ENCODE data around the gene RNU1-1. TPM values are rescaled to one million over a fixed set of nuclear protein-coding genes. Genes with fewer than 3 reads are reported as not detected.
"Not testable (repeated sequence)": the region's sequence is repeated elsewhere in the genome, so short reads cannot be mapped to it uniquely, and the experiment has no call there.

RNU1-1 gene
- total RNA-seq, 1 experiment from 2014 or later: 1,678 TPM

DNA sequence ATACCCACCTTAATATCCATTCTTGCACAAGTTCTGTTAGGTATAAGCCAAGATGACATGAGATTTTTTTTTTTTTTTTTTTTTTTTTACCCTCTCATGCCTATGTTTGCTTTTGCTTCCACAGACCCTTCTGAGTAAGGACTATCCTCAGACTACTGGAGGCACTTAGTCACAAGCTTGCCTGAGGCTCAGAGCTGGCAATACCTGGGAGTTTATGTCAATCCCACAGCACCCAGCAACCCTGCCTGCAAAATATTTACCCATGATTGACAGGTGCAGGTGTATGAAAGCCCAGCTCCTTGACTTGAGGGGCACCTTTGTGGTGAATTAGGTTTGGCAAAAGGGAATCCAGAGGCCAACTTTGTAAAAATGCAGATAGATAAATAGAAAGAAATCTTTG lies 11.7 kb upstream of the RNU1-1 start:
- BruUV-seq (replicated peaks); H3K4me1 Mint-ChIP-seq (ENCODE audit: low read depth, unreplicated experiment): not testable (repeated sequence)

DNA sequence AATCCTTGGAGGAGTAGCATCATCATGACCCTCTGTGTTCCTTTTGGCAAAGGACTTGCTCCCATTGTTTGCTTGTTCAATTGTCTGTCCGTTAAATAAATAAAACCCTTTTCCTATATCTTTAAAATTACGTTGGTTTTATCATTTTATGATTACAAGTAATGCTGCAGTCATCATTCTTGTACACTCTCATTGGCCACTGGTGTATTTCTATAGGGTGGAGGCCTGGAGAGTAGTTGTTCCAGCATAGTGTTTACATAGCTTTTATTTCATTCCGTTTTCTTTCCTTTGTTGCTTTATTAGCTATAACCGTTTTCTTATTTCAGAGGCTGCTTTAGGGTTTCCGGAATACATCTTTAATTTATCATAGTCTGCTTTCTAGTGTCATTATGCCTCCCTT lies 7.6 kb upstream of the RNU1-1 start:
- intact Hi-C loops (cut with micrococcal nuclease; ENCODE audit: unreplicated experiment); H3K36me3 Mint-ChIP-seq (ENCODE audit: insufficient read depth, unreplicated experiment); H3K27ac Mint-ChIP-seq (ENCODE audit: unreplicated experiment); CTCF ChIA-PET; BruUV-seq (replicated peaks); H3K9me3 Mint-ChIP-seq (ENCODE audit: low read depth, unreplicated experiment); DNase-seq; H3K4me3 Mint-ChIP-seq (ENCODE audit: low read depth, unreplicated experiment); H3K4me1 Mint-ChIP-seq (ENCODE audit: low read depth, unreplicated experiment): not testable (repeated sequence)
- peaks cover 63% of the 10 kb centered on the region for H3K27me3 Mint-ChIP-seq (ENCODE audit: unreplicated experiment)

More for the DNA sequence above, 11.7 kb upstream of the RNU1-1 start:
- H3K9me3 Mint-ChIP-seq (ENCODE audit: low read depth, unreplicated experiment); H3K36me3 Mint-ChIP-seq (ENCODE audit: insufficient read depth, unreplicated experiment); DNase-seq; H3K27ac Mint-ChIP-seq (ENCODE audit: unreplicated experiment); intact Hi-C loops (cut with micrococcal nuclease; ENCODE audit: unreplicated experiment); H3K4me3 Mint-ChIP-seq (ENCODE audit: low read depth, unreplicated experiment); CTCF ChIA-PET: not testable (repeated sequence)
- peaks cover 36% of the 10 kb centered on the region for H3K27me3 Mint-ChIP-seq (ENCODE audit: unreplicated experiment)

DNA sequence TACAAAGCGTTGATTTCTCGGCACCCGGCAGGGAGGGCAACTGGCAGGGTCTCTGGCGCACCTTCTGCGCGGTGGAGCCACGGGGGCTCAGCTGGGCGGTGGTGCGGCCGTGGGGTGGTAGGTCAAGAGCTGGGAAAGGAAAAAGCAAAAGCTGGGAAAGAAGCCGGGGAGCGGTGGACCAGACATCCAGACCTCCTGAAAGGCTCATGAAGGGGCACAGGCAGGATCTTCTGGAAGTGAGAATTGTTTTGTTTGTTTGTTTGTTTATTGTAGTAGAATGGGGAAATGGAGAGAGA lies 7.2 kb upstream of the RNU1-1 start:
- TF ChIP-seq, protein P1, sequence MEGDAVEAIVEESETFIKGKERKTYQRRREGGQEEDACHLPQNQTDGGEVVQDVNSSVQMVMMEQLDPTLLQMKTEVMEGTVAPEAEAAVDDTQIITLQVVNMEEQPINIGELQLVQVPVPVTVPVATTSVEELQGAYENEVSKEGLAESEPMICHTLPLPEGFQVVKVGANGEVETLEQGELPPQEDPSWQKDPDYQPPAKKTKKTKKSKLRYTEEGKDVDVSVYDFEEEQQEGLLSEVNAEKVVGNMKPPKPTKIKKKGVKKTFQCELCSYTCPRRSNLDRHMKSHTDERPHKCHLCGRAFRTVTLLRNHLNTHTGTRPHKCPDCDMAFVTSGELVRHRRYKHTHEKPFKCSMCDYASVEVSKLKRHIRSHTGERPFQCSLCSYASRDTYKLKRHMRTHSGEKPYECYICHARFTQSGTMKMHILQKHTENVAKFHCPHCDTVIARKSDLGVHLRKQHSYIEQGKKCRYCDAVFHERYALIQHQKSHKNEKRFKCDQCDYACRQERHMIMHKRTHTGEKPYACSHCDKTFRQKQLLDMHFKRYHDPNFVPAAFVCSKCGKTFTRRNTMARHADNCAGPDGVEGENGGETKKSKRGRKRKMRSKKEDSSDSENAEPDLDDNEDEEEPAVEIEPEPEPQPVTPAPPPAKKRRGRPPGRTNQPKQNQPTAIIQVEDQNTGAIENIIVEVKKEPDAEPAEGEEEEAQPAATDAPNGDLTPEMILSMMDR (IDR thresholded peaks at IDR 0.05; ENCODE audit: unreplicated experiment): no peak
- no peak overlapping the region for H3K27ac Mint-ChIP-seq (ENCODE audit: unreplicated experiment)
- CTCF ChIA-PET: no interaction called here
- H3K36me3 Mint-ChIP-seq (ENCODE audit: insufficient read depth, unreplicated experiment): no peaks in the 10 kb centered on the region
- no peak overlapping the region for H3K4me3 Mint-ChIP-seq (ENCODE audit: low read depth, unreplicated experiment)
- no peaks in the 10 kb centered on the region for H3K9me3 Mint-ChIP-seq (ENCODE audit: low read depth, unreplicated experiment)
- intact Hi-C loops (cut with micrococcal nuclease; ENCODE audit: unreplicated experiment): no loop called here
- peaks cover 61% of the 10 kb centered on the region for H3K27me3 Mint-ChIP-seq (ENCODE audit: unreplicated experiment)
- H3K4me1 Mint-ChIP-seq (ENCODE audit: low read depth, unreplicated experiment): no peaks in the 10 kb centered on the region
- no TSS peak for BruUV-seq (replicated peaks)
- DNase-seq: no peak

DNA sequence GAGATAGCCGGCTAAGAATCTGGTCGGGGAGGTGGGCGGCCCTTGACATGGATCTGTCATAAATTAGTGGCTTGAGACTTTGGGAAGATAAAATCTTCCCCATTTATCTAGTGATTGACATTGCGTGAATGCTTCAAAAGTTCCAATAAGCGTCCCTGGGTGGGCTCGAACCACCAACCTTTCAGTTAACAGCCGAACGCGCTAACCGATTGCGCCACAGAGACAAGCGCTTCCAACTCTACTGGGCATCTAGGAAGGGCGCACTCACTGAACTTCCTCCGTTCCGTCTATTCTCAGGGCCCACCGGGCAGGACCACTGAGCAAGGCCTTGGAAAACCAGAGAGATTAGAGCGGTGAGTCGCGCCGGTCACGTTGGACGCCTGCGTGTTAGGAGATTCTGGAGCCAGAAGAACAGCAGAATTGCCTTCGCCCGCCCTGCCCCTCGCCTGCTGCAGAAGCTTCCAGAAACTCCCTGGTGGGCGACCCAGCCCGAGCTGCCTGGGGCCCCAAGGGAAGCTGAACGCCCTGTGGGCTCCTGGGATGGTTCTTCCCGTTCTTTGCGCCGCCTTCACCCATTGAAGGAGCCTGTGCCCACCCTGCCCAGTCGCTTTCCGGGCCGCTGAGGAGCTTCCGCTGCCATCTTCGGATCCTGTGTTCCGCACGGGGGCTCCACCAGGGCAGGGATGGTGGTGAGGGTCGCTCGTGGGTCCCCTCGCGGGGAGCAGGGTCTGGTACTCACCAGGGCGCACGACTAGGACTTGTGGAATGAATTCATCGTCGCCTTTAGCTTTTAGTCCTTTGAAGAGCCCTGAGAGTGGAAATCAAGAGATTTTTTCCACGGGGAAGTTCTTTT lies 6.6 kb upstream of the RNU1-1 start:
- H3K27me3 Mint-ChIP-seq (ENCODE audit: unreplicated experiment): peaks cover 55% of the 10 kb centered on the region
- H3K27ac Mint-ChIP-seq (ENCODE audit: unreplicated experiment); DNase-seq; intact Hi-C loops (cut with micrococcal nuclease; ENCODE audit: unreplicated experiment); CTCF ChIA-PET; H3K4me1 Mint-ChIP-seq (ENCODE audit: low read depth, unreplicated experiment); H3K4me3 Mint-ChIP-seq (ENCODE audit: low read depth, unreplicated experiment); H3K9me3 Mint-ChIP-seq (ENCODE audit: low read depth, unreplicated experiment); BruUV-seq (replicated peaks); H3K36me3 Mint-ChIP-seq (ENCODE audit: insufficient read depth, unreplicated experiment): not testable (repeated sequence)

DNA sequence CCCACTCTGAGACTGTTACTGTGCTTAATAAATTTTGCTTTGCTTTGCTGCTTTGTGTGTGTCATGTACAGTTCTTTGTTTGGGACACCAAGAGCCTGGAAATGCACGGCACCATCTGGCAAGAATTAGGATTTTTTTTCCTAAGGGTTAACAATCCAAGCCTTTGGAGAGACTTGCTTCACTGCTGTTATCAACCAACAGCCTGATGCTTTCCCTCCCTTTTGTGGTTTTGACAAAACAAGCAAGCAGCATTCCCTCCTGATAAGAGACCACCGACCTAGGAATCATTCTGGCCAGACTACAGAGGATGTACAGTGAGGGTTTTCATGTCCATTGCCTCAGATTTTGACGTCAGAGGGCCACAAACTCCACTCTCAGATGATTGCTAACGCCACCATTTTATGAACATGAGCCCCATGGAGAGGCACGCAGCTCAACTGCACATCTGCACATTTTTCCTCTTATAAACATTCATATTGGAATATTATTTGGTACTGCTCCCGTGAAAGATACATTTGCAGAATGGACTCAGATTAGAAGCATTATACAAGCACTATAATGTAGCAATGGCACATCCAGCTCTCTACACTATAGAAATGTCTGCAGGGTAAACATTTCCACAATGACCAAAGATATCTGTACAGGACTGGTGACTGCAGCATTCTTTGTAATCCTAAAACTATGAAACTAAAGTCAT lies 5.3 kb upstream of the RNU1-1 start:
- H3K9me3 Mint-ChIP-seq (ENCODE audit: low read depth, unreplicated experiment); DNase-seq; H3K36me3 Mint-ChIP-seq (ENCODE audit: insufficient read depth, unreplicated experiment); CTCF ChIA-PET; H3K4me1 Mint-ChIP-seq (ENCODE audit: low read depth, unreplicated experiment); H3K27ac Mint-ChIP-seq (ENCODE audit: unreplicated experiment); intact Hi-C loops (cut with micrococcal nuclease; ENCODE audit: unreplicated experiment); H3K4me3 Mint-ChIP-seq (ENCODE audit: low read depth, unreplicated experiment); BruUV-seq (replicated peaks): not testable (repeated sequence)
- H3K27me3 Mint-ChIP-seq (ENCODE audit: unreplicated experiment): peaks cover 45% of the 10 kb centered on the region

DNA sequence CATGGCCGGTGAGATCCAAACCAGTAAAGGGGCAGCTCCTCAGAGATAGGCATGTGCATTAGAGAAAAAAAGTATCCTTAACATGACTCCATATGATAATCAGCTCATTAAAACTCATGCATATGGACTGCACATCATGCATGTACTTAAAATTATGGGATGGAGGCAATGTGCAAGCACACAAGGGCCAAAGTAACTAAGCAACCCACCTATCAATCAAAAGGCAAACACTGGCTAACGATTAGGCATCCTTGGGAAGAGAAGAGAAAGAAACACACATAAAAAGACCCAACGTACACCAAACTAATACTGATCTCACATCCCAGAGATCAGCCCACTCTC lies 4.8 kb upstream of the RNU1-1 start:
- H3K4me1 Mint-ChIP-seq (ENCODE audit: low read depth, unreplicated experiment); intact Hi-C loops (cut with micrococcal nuclease; ENCODE audit: unreplicated experiment); CTCF ChIA-PET; H3K9me3 Mint-ChIP-seq (ENCODE audit: low read depth, unreplicated experiment); BruUV-seq (replicated peaks); H3K36me3 Mint-ChIP-seq (ENCODE audit: insufficient read depth, unreplicated experiment); DNase-seq; H3K4me3 Mint-ChIP-seq (ENCODE audit: low read depth, unreplicated experiment); H3K27ac Mint-ChIP-seq (ENCODE audit: unreplicated experiment): not testable (repeated sequence)
- H3K27me3 Mint-ChIP-seq (ENCODE audit: unreplicated experiment): peaks cover 39% of the 10 kb centered on the region

DNA sequence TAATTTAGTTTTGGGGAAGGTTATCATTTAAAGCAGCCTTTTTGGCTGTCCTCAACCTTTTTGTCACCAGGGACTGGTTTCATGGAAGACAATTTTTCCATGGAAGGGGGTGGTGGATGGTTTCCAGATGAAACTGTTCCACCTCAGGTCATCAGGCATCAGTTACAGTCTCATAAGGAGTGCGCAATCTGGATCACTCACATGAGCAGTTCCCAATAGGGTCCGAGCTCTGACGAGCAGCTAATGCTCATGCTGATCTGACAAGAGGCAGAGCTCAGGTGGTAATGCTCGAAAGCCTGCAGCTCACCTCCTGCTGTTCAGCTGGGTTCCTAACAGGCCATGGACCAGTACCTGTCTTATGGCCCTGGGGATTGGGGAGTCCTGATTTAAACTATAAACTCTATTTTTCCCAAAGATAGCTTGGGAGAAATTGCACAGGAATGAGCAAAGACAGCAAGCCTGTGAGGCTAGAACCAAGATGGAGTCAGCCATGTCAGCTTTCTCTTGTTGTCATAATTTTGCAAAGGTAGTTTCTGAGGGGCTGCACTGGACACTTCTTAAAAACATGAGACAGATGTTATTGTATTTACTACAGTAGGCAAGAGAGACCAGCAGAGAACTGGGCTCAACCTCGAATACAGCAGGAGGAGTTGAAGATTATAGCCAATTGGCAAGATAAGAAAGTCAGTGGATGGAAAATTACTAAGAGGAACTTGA lies 2.8 kb upstream of the RNU1-1 start:
- H3K9me3 Mint-ChIP-seq (ENCODE audit: low read depth, unreplicated experiment); H3K4me1 Mint-ChIP-seq (ENCODE audit: low read depth, unreplicated experiment); H3K36me3 Mint-ChIP-seq (ENCODE audit: insufficient read depth, unreplicated experiment); intact Hi-C loops (cut with micrococcal nuclease; ENCODE audit: unreplicated experiment); BruUV-seq (replicated peaks); H3K4me3 Mint-ChIP-seq (ENCODE audit: low read depth, unreplicated experiment); CTCF ChIA-PET; DNase-seq; H3K27ac Mint-ChIP-seq (ENCODE audit: unreplicated experiment): not testable (repeated sequence)
- H3K27me3 Mint-ChIP-seq (ENCODE audit: unreplicated experiment): peaks cover 27% of the 10 kb centered on the region

DNA sequence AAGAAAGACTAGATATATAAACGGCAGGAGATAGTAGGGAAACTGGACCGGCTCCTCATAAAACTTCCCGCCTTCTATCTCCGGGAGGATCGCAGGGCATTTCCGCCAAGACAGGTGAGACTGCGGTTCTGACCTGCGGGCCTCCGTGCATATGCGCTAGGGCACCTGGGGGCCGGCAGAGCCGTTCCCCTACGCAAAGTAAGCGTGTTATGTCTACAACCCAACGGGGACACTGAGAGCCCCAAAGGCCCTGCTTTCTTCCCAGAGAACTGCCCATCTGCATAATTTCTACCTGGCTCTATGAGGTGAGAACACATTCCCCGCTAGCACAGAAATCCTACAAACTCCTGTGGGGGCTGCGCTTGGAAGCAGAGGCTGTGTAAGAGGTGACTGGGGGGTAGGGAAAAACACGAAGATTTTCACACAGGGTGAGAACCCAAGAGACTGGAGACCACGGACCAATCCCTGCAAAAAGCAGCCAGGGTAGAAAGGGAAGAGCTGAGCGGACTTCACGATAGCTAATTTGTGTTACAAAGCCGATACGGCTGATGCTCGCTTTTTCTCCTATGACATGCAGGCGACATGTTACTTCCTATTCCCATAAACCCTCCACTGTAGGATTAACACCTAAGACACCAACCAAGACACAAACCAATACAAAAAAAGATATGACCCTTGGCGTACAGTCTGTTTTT lies 526 bp downstream of the RNU1-1 start:
- H3K4me3 Mint-ChIP-seq (ENCODE audit: low read depth, unreplicated experiment); BruUV-seq (replicated peaks); H3K27ac Mint-ChIP-seq (ENCODE audit: unreplicated experiment); H3K9me3 Mint-ChIP-seq (ENCODE audit: low read depth, unreplicated experiment); H3K36me3 Mint-ChIP-seq (ENCODE audit: insufficient read depth, unreplicated experiment); H3K4me1 Mint-ChIP-seq (ENCODE audit: low read depth, unreplicated experiment); CTCF ChIA-PET; intact Hi-C loops (cut with micrococcal nuclease; ENCODE audit: unreplicated experiment): not testable (repeated sequence)
- H3K27me3 Mint-ChIP-seq (ENCODE audit: unreplicated experiment): peaks cover 12% of the 10 kb centered on the region
- DNase-seq: peak; percentile 36
